Heart left ventricle (tissue), 16 donors: ENCODE data around the gene TBX20. TPM values are rescaled to one million over a fixed set of nuclear protein-coding genes. Genes with fewer than 3 reads are reported as not detected.
A peak's percentile ranks its signal among the peaks of the same experiment; 100 is the strongest.

Experiments
- ATAC-seq, 4 donors: fragments of 200-7000 bp; cut with Tn5 transposase; one replicate each; pipeline ENCODE4 v1.9.1; 2020 to 2022; ENCODE audit warnings: moderate library complexity in 4 of 4, mild to moderate bottlenecking in 3 of 4, moderate number of reproducible peaks in 1 of 4
- DNase-seq, 5 donors: peaks; one replicate each; pipeline ENCODE4 v3.0.0-alpha.2; 2020
- H3K27ac ChIP-seq, 12 donors: fragments of 200-600 bp; sonication (generic) in 4 of 12; one replicate each; pipeline versions ENCODE4 v1.5.0 to v1.8.0; 2016 to 2022; ENCODE audit warnings: mild to moderate bottlenecking in 2 of 12
- H3K27me3 ChIP-seq, 9 donors: fragments of 200-600 bp; sonication (generic) in 2 of 9; one replicate each; pipeline versions ENCODE4 v1.5.1 to v1.8.0; 2016 to 2022; ENCODE audit warnings: mild to moderate bottlenecking in 3 of 9
- H3K36me3 ChIP-seq, 9 donors: fragments of 200-600 bp; sonication (generic) in 2 of 9; one replicate each; pipeline versions ENCODE4 v1.5.0 to v1.8.0; 2018 to 2022; ENCODE audit warnings: mild to moderate bottlenecking in 2 of 9
- H3K4me1 ChIP-seq, 12 donors: fragments of 200-600 bp; sonication (generic) in 4 of 12; one replicate each; pipeline versions ENCODE4 v1.5.0 to v1.8.0; 2016 to 2022; ENCODE audit warnings: mild to moderate bottlenecking in 3 of 12
- H3K4me3 ChIP-seq, 12 donors: fragments of 200-600 bp; sonication (generic) in 4 of 12; one replicate each; pipeline versions ENCODE4 v1.5.0 to v1.8.0; 2017 to 2022; ENCODE audit warnings: mild to moderate bottlenecking in 9 of 12, moderate library complexity in 4 of 12
- H3K9me3 ChIP-seq, 12 donors: fragments of 200-600 bp; sonication (generic) in 4 of 12; one replicate each; pipeline versions ENCODE4 v1.5.0 to v1.8.0; 2016 to 2022; ENCODE audit warnings: mild to moderate bottlenecking in 1 of 12
- CTCF ChIP-seq, 12 donors: fragments of 200-600 bp; sonication (generic) in 4 of 12; IDR thresholded peaks; one replicate each; pipeline versions ENCODE4 v1.5.0 to v1.8.0; 2018 to 2022; ENCODE audit warnings: antibody characterized with exemption in 12 of 12, mild to moderate bottlenecking in 5 of 12
- POLR2A ChIP-seq, 2 donors: fragments of 450-650 bp; IDR thresholded peaks; one replicate each; pipeline ENCODE4 v1.6.1; 2017; ENCODE audit warnings: antibody characterized with exemption in 2 of 2, mild to moderate bottlenecking in 2 of 2, moderate library complexity in 2 of 2
- WGBS, 4 donors: extraction: QIAGEN DNeasy Blood & Tissue Kit in 2 of 4; methylation state at CpG; one replicate each; pipeline versions ENCODE4 v1.1.5 to v1.1.7; 2013 to 2018; 5-methylcytosine and 5-hydroxymethylcytosine counted together
- intact Hi-C, 10 donors: fragments of 100-400 bp; cut with DNase I; formaldehyde crosslinking; loops; one replicate each; pipeline versions ENCODE4 v1.11.1 to v1.14.2; 2022
- polyA plus RNA-seq, 2 donors: library from polyadenylated mRNA; stranded (reverse); fragments of 200-250 nt; gene quantifications; one replicate each; pipeline ENCODE4 v1.2.3, GENCODE V29; 2013
- total RNA-seq, 9 donors: library from RNA; depleted of rRNA in 2 of 9; stranded (reverse); fragments of >200 nt in 2 of 9; fragmentation: NEBNext Ultra II Directional in 3 of 9; extraction: Animal tissue kit (Norgen Biotek cat#: 25700) in 3 of 9; gene quantifications; one replicate each; pipeline versions ENCODE4 v1.1.0 to v1.2.4, GENCODE V29; 2016 to 2023
- donor health status: ischemic (EF 13 %, LVEDD 7.1; RV severe dilation, severe dysfunction).
- donor health status: healthy with polysubstance abuse.
- donor health status: DM: no; HTN: yes; CAD: no.
- donor health status: DM: no; HTN: no; CAD: no.
- donor health status: ischemic (EF 25% LVEDD 6.9; RV normal size, moderate dysfunction).
- donor health status: ischemic (EF 25% LVEDD 5.7; RV mildly dilated, moderate dysfunction).
- donor health status: healthy.
- donor health status: DM: yes; HTN: yes; CAD: no.
- donor health status: ischemic (EF 35%, LVEDD 5.7; RV mildly dilated, moderate dysfunction).
- donor health status: nonischemic (EF 11% LVEDD 7.7; RV severe dilation, severe dysfunction).
- donor health status: DM: yes; HTN: yes; CAD: no.
- donor health status: PGD.
- donor health status: ischemic (EF 29% LVEDD 5.4; RV normal size, mild dysfunction).
- donor health status: nonischemic (EF 23%, LVEDD 6.1; RV moderate dilation, normal function).

The TBX20 gene
- total and polyA plus RNA-seq, 11 donors, result 5.1 to 155 (median 117) TPM

GRCh38 chr7:35286422-35286821 is 32.5 kb upstream of the TBX20 start:
- peaks cover 0 to 8% (median 0%) of the 10 kb centered on the region in 12 donors for H3K4me1 ChIP-seq
- ATAC-seq (no peak), DNase-seq (no peak)
- H3K27ac ChIP-seq, result no peak overlapping the region
- TF ChIP-seq POLR2A (IDR thresholded peaks at IDR 0.05) (no peak), CTCF (IDR thresholded peaks at IDR 0.05) (no peak)
- H3K36me3 ChIP-seq, result no peaks in the 10 kb centered on the region
- H3K27me3 ChIP-seq, result no peaks in the 10 kb centered on the region
- H3K4me3 ChIP-seq, result no peak overlapping the region
- H3K9me3 ChIP-seq, result peaks cover 0 to 9% (median 0%) of the 10 kb centered on the region in 12 donors
- intact Hi-C loops, result no loop called here

- Histone ChIP-seq H3K4me3 (no peak overlapping the region), H3K36me3 (no peaks in the 10 kb centered on the region), H3K9me3 (peaks cover 0 to 9% (median 0%) of the 10 kb centered on the region in 12 donors), H3K27ac (no peak overlapping the region), H3K27me3 (no peaks in the 10 kb centered on the region), H3K4me1 (peaks cover 0 to 8% (median 0%) of the 10 kb centered on the region in 12 donors)
- DNase-seq (no peak), ATAC-seq (no peak)
- 0 to 19% (median 5%) methylated on average over 1 of the region's 1 CpG for WGBS, 4 donors
- intact Hi-C loops, result no loop called here
- no peak for TF ChIP-seq CTCF (IDR thresholded peaks at IDR 0.05)
These were observed 31.9 kb upstream of the TBX20 start for GRCh38 chr7:35285799-35286198.

- WGBS, 4 donors, result 58 to 74% (median 62%) methylated on average over 4 of the region's 4 CpGs
- TF ChIP-seq CTCF (IDR thresholded peaks at IDR 0.05), result no peak
- TF ChIP-seq POLR2A (IDR thresholded peaks at IDR 0.05), result no peak
- H3K27ac ChIP-seq, result no peak overlapping the region
- H3K36me3 ChIP-seq, result no peaks in the 10 kb centered on the region
- ATAC-seq, result no peak
- intact Hi-C loops, result no loop called here
- no peaks in the 10 kb centered on the region for H3K27me3 ChIP-seq
- no peaks in the 10 kb centered on the region for H3K9me3 ChIP-seq
- no peak overlapping the region for H3K4me3 ChIP-seq
- no peak for DNase-seq
- H3K4me1 ChIP-seq, result peaks cover 0 to 13% (median 0%) of the 10 kb centered on the region in 12 donors
These were observed 27.0 kb upstream of the TBX20 start for GRCh38 chr7:35280902-35281301.

- ATAC-seq, result peak; percentile 55 to 87 (median 66)
- Histone ChIP-seq H3K4me1 (peaks cover 0 to 13% (median 0%) of the 10 kb centered on the region in 12 donors), H3K9me3 (no peaks in the 10 kb centered on the region), H3K27ac (peak overlapping the region in 1 of 12 donors; percentile 25), H3K36me3 (no peaks in the 10 kb centered on the region), H3K27me3 (no peaks in the 10 kb centered on the region), H3K4me3 (no peak overlapping the region)
- intact Hi-C loops, result no loop called here
- DNase-seq, result no peak
- TF ChIP-seq POLR2A (IDR thresholded peaks at IDR 0.05) (no peak), CTCF (IDR thresholded peaks at IDR 0.05) (no peak)
- 53 to 58% (median 56%) methylated on average over 1 of the region's 1 CpG for WGBS, 4 donors
These were observed 23.5 kb upstream of the TBX20 start for GRCh38 chr7:35277359-35277758.
